Loucy (cell line): ENCODE results near the gene NR3C2.
A peak's percentile ranks its signal among the peaks of the same experiment; 100 is the strongest.

Experiments
- H2AFZ ChIP-seq: fragments of 200-600 bp; sonication (generic); 2 replicates; pipeline ENCODE4 v1.6.0; 2016; ENCODE audit warnings: antibody characterized with exemption, mild to moderate bottlenecking, low read length, moderate library complexity
- H3F3A ChIP-seq: fragments of 200-600 bp; 2 replicates; pipeline ENCODE4 v1.6.0; 2016; ENCODE audit warnings: antibody characterized with exemption, low read depth, mild to moderate bottlenecking
- H3K27me3 ChIP-seq: fragments of 200-600 bp; sonication (generic); 2 replicates; pipeline ENCODE4 v1.6.1; 2014; ENCODE audit warnings: low read length, mild to moderate bottlenecking; ENCODE audit not compliant: insufficient read depth, poor library complexity, severe bottlenecking
- H3K36me3 ChIP-seq: fragments of 200-600 bp; sonication (generic); 2 replicates; pipeline ENCODE4 v1.6.1; 2016; ENCODE audit warnings: low read length; ENCODE audit not compliant: insufficient read depth
- H3K4me1 ChIP-seq: fragments of 200-600 bp; sonication (generic); 2 replicates; pipeline ENCODE4 v1.5.1; 2014; ENCODE audit warnings: low read length, mild to moderate bottlenecking; ENCODE audit not compliant: insufficient read depth, poor library complexity, severe bottlenecking
- H3K4me2 ChIP-seq: fragments of 200-600 bp; sonication (generic); 2 replicates; pipeline ENCODE4 v1.6.0; 2014; ENCODE audit warnings: antibody characterized with exemption, low read length, low read depth, mild to moderate bottlenecking; ENCODE audit not compliant: poor library complexity, severe bottlenecking
- H3K4me3 ChIP-seq: fragments of 200-600 bp; sonication (generic); 2 replicates; pipeline ENCODE4 v1.5.1; 2014; ENCODE audit warnings: low read length, mild to moderate bottlenecking, mixed read lengths; ENCODE audit not compliant: poor library complexity, severe bottlenecking
- H3K79me2 ChIP-seq: fragments of 200-600 bp; sonication (generic); 2 replicates; pipeline ENCODE4 v1.6.1; 2014; ENCODE audit warnings: low read length; ENCODE audit not compliant: insufficient read depth
- H3K9ac ChIP-seq: fragments of 200-600 bp; sonication (generic); 2 replicates; pipeline ENCODE4 v1.6.0; 2014; ENCODE audit warnings: mild to moderate bottlenecking, low read depth, low read length, moderate library complexity; ENCODE audit not compliant: poor library complexity, severe bottlenecking
- H3K9me2 ChIP-seq: fragments of 200-600 bp; sonication (generic); replicated peaks from 2 replicates; pipeline ENCODE4 v1.6.1; 2016; ENCODE audit warnings: low read depth, low read length, mixed read lengths
- H3K9me3 ChIP-seq: fragments of 200-600 bp; sonication (generic); 2 replicates; pipeline ENCODE4 v1.6.1; 2014; ENCODE audit warnings: mild to moderate bottlenecking, antibody characterized with exemption, low read length, low read depth; ENCODE audit not compliant: insufficient read depth
- H4K20me1 ChIP-seq: fragments of 200-600 bp; sonication (generic); 2 replicates; pipeline ENCODE4 v1.6.0; 2014; ENCODE audit warnings: antibody characterized with exemption, low read length, mild to moderate bottlenecking; ENCODE audit not compliant: insufficient read depth, poor library complexity, severe bottlenecking
- CTCF ChIP-seq: fragments of 200-600 bp; sonication (generic); conservative IDR thresholded peaks from 2 replicates; pipeline ENCODE4 v1.5.1; 2014; ENCODE audit warnings: mild to moderate bottlenecking, antibody characterized with exemption, low read length
- EZH2phosphoT487 ChIP-seq: fragments of 200-600 bp; IDR thresholded peaks from 2 replicates; pipeline ENCODE4 v1.6.1; 2018; ENCODE audit warnings: antibody characterized with exemption, mild to moderate bottlenecking, moderate library complexity, borderline replicate concordance

Gene NR3C2

GRCh38 chr4:148441986-148442831 is at the start of gene NR3C2:
Gene NR3C2 (minus strand): TSS chr4:148442414.
- Histone ChIP-seq H3K4me1 (peaks cover 10% of the 10 kb centered on the region), H3K9me2 (no peaks in the 10 kb centered on the region)

GRCh38 chr4:148487181-148487580 is 45.0 kb upstream of the NR3C2 start:
- no peak overlapping the region for H3K4me2 ChIP-seq
- no peaks in the 10 kb centered on the region for H3K4me1 ChIP-seq
- no peak overlapping the region for H3K9ac ChIP-seq
- H3K9me2 ChIP-seq: no peaks in the 10 kb centered on the region
- H3K27me3 ChIP-seq: no peaks in the 10 kb centered on the region
- H4K20me1 ChIP-seq: no peaks in the 10 kb centered on the region
- no peaks in the 10 kb centered on the region for H3K9me3 ChIP-seq
- no peaks in the 10 kb centered on the region for H3K79me2 ChIP-seq
- H2AFZ ChIP-seq: no peak overlapping the region
- TF ChIP-seq CTCF: no peak
- no peak for TF ChIP-seq EZH2phosphoT487
- no peaks in the 10 kb centered on the region for H3K36me3 ChIP-seq
- no peaks in the 10 kb centered on the region for H3F3A ChIP-seq
- H3K4me3 ChIP-seq: no peak overlapping the region

More at GRCh38 chr4:148441986-148442831, at the start of gene NR3C2:
- H3K4me3 ChIP-seq: peak within 1 kb of the TSS; percentile 91
- H3K27me3 ChIP-seq: no peaks in the 10 kb centered on the region
- no peaks in the 10 kb centered on the region for H3K36me3 ChIP-seq
- H3K9ac ChIP-seq: peak within 1 kb of the TSS; percentile 86
- no peaks in the 10 kb centered on the region for H4K20me1 ChIP-seq
- TF ChIP-seq CTCF (no peak), EZH2phosphoT487 (no peak)
- no peaks in the 10 kb centered on the region for H3F3A ChIP-seq
- H3K4me2 ChIP-seq: peak within 1 kb of the TSS; percentile 67
- H3K9me3 ChIP-seq: no peaks in the 10 kb centered on the region
- H3K79me2 ChIP-seq: no peaks in the 10 kb centered on the region
- H2AFZ ChIP-seq: peak within 1 kb of the TSS; percentile 90

GRCh38 chr4:148481636-148482035 is 39.4 kb upstream of the NR3C2 start:
- TF ChIP-seq EZH2phosphoT487 (no peak), CTCF (no peak)
- H3K79me2 ChIP-seq: no peaks in the 10 kb centered on the region
- no peak overlapping the region for H3K4me2 ChIP-seq
- H3K9me2 ChIP-seq: no peaks in the 10 kb centered on the region; the same call in 1 of the 2 replicates
- no peaks in the 10 kb centered on the region for H3F3A ChIP-seq
- H3K36me3 ChIP-seq: no peaks in the 10 kb centered on the region
- no peak overlapping the region for H3K9ac ChIP-seq
- H4K20me1 ChIP-seq: no peaks in the 10 kb centered on the region
- no peak overlapping the region for H2AFZ ChIP-seq
- H3K27me3 ChIP-seq: no peaks in the 10 kb centered on the region
- no peaks in the 10 kb centered on the region for H3K9me3 ChIP-seq
- H3K4me3 ChIP-seq: no peak overlapping the region
- H3K4me1 ChIP-seq: no peaks in the 10 kb centered on the region
